Measurements from ENCODE around the gene ATG5. TPM values are rescaled to one million over a fixed set of nuclear protein-coding genes. Genes with fewer than 3 reads are reported as not detected.
"Not testable (repeated sequence)": the region's sequence is repeated elsewhere in the genome, so short reads cannot be mapped to it uniquely, and the experiment has no call there.

ATG5 gene
- polyA plus RNA-seq, 6 donors from 2014 or later, result 33.6 to 44.4 (median 40.3) TPM

DNA sequence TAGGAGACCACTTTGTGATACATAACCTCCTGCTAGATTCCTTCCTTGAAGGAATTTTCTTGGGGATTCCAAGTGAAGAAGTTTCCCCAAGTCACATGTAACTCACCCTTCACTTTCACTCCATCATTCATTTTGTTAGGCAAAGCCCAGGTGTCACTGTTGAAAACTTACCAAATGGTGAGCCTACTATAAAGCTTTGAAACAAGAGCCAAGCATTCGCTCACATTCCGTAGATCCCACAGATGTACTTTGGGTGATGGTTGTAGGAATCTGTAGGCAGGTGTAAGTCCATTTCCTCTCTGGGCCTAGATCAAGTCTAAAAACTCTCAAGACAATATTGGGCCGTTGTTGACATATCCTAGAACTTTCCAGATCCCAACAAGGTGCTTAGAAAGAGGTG, 165.4 kb downstream of the ATG5 start:
- Mint-ChIP-seq H3K4me1 (peaks cover 23 to 25% (median 24%) of the 10 kb centered on the region in 3 donors), H3K36me3 (peaks cover 0 to 8% of the 10 kb centered on the region in 2 donors), H3K9me3 (peaks cover 0 to 5% (median 0%) of the 10 kb centered on the region in 7 donors), H3K4me3 (no peak overlapping the region), H3K27ac (no peak overlapping the region), H3K27me3 (no peaks in the 10 kb centered on the region)
- DNase-seq (no peak), ATAC-seq (ENCODE audit: low read depth in 2 of 2) (no peak)

DNA sequence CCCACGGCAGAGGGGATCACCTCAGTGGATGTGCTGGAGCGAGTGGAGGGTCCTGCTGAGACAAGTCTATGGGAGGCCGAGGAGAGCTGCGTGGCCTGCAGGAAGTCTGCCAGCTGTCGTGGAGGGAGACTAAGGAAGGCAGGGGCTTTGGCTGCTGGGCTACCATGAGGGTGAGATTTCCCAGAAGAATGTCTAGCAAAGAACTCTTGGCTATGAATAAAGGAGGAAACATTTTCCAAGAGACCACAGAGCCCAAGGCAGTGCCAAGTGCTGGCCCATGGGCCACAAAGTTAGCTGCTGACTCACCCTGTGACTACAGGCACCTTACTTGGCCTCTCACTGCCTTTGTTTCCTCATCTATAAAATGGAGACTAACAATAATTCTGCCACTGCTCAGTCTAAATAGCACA, 166.0 kb downstream of the ATG5 start:
- no peak for ATAC-seq (ENCODE audit: low read depth in 2 of 2)
- Mint-ChIP-seq H3K4me1 (peaks cover 19 to 21% (median 19%) of the 10 kb centered on the region in 3 donors), H3K36me3 (peaks cover 0 to 4% of the 10 kb centered on the region in 2 donors), H3K4me3 (no peak overlapping the region), H3K27me3 (no peaks in the 10 kb centered on the region), H3K9me3 (peaks cover 0 to 2% (median 0%) of the 10 kb centered on the region in 7 donors), H3K27ac (no peak overlapping the region)
- DNase-seq, result no peak

DNA sequence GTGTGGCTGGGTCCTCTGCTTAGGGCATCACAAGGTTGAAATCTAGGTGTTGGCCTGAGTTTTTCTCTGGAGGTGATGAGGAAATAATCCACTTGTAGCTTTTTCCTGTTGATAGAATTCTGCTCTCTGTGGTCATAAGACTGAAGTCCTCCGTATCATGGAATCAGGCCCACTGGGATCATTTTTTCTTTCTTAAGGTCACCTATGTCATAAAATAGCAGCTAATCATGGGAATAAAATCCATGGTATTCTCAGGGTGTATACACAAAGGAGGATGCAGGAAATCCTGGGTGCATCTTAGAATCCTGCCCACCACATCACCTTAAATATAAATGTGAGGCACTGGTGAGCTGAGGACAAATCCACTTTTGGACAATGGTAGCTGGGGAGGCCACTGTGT, 166.7 kb downstream of the ATG5 start:
- ATAC-seq (ENCODE audit: low read depth in 2 of 2) (no peak), DNase-seq (no peak)
- H3K27me3 Mint-ChIP-seq, result no peaks in the 10 kb centered on the region
- peak overlapping the region in 1 of 6 donors; percentile 15 for H3K27ac Mint-ChIP-seq
- H3K4me3 Mint-ChIP-seq, result no peak overlapping the region
- no peaks in the 10 kb centered on the region for H3K9me3 Mint-ChIP-seq
- H3K36me3 Mint-ChIP-seq, result no peaks in the 10 kb centered on the region
- peaks cover 12 to 14% (median 12%) of the 10 kb centered on the region in 3 donors for H3K4me1 Mint-ChIP-seq

DNA sequence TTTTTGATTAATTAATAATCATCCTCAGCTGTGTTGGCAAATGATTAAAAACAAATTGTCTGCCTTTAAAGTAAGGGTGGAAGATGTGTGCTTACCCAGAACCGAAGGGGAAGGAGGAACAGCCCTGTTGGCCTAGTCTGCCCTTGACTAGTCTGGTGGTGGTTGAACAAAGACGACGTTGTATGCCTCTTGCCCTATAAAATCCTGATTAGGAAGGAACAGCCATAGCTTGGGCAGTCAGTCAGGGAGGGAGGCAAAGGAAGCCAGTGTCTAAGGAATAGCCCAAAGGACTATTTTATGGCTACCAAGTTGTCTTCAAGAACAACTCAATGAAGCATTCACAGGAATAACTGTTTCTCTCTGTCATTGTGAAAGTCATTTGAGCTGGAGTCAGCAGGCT, 168.7 kb downstream of the ATG5 start:
- Mint-ChIP-seq H3K27me3 (no peaks in the 10 kb centered on the region), H3K4me3 (no peak overlapping the region), H3K4me1 (peaks cover 0 to 3% (median 0%) of the 10 kb centered on the region in 3 donors), H3K27ac (no peak overlapping the region), H3K36me3 (no peaks in the 10 kb centered on the region), H3K9me3 (no peaks in the 10 kb centered on the region)
- ATAC-seq (ENCODE audit: low read depth in 2 of 2), result no peak
- DNase-seq, result no peak

DNA sequence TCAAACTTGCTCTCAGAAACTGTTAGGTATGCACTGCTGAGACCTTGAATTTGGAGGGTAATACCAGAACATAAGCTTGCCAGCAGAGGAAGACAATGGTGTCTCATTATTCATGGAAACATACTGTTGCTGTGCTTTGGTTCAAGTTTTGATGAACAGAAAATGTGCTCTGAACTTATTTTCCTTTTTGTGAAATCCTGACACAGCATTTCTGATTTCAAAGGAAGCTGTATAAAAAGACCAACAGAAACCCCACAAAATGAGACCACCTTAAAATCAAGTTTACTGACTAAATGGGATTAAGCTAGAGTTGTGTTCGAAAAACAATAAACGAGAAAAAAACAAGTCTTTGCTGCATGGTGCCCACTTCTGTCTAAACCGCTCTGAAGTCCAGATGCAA, 169.1 kb downstream of the ATG5 start:
- Mint-ChIP-seq H3K27me3 (no peaks in the 10 kb centered on the region), H3K4me1 (peaks cover 0 to 3% (median 0%) of the 10 kb centered on the region in 3 donors), H3K36me3 (no peaks in the 10 kb centered on the region), H3K9me3 (no peaks in the 10 kb centered on the region), H3K27ac (no peak overlapping the region), H3K4me3 (no peak overlapping the region)
- no peak for ATAC-seq (ENCODE audit: low read depth in 2 of 2)
- DNase-seq, result no peak

DNA sequence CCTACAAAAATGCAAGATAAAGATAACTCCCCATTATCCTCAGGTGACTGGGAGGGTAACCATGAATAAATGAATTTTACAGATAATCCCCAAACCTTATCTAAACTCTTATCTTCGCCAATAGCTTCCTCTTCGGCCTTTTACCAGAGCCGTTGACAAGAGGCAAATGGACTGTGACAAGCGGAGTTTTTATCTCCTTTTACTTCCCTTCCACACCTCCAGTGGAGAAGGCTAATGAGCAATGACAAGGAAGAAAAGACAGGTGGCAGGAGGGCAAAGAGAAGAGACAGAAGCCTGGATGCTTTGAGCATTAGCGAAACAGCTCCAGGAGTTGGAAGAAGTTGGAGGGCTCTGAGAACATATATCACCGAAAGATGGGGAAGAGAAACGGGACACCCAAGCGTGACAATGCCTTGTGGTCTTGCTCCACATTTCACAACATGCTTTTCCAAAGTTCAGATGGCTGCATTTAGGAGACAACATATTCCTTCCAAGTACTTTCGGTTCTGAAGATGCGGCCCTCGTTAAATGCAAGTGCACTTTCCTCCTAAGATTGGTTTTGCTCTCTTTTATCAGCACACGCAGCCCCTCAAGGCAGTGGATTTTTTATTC, 170.2 kb downstream of the ATG5 start:
- DNase-seq (no peak), ATAC-seq (ENCODE audit: low read depth in 2 of 2) (no peak)
- no peak overlapping the region for H3K4me3 Mint-ChIP-seq
- no peaks in the 10 kb centered on the region for H3K36me3 Mint-ChIP-seq
- H3K9me3 Mint-ChIP-seq, result no peaks in the 10 kb centered on the region
- peak overlapping the region in 1 of 6 donors; percentile 47 for H3K27ac Mint-ChIP-seq
- H3K27me3 Mint-ChIP-seq, result no peaks in the 10 kb centered on the region
- H3K4me1 Mint-ChIP-seq, result peaks cover 0 to 3% (median 0%) of the 10 kb centered on the region in 3 donors

DNA sequence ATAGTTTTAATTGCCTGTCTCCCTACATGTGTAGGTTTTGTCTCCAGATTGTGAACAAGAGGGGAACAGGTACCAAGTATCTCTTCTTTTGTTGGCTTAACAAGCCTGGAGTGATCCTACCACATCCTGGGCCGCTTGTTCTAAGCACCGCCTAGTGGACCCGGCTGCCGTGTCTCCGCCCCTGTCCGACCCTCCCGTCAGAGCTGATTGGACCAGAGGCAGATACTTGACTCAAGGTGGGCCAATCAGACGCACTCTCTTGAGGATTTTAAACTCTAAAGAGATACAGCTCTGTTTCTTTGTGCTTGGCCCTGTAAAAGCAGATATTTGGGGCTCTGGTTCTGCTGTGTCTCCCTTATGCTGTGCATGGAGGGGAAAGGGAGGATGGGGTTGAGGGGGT, 171.2 kb downstream of the ATG5 start:
- H3K4me1 Mint-ChIP-seq, result peaks cover 0 to 1% (median 0%) of the 10 kb centered on the region in 3 donors
- no peak overlapping the region for H3K4me3 Mint-ChIP-seq
- ATAC-seq (ENCODE audit: low read depth in 2 of 2), result no peak
- no peak for DNase-seq
- peak overlapping the region in 1 of 6 donors; percentile 40 for H3K27ac Mint-ChIP-seq
- H3K9me3 Mint-ChIP-seq, result no peaks in the 10 kb centered on the region
- no peaks in the 10 kb centered on the region for H3K36me3 Mint-ChIP-seq
- no peaks in the 10 kb centered on the region for H3K27me3 Mint-ChIP-seq

DNA sequence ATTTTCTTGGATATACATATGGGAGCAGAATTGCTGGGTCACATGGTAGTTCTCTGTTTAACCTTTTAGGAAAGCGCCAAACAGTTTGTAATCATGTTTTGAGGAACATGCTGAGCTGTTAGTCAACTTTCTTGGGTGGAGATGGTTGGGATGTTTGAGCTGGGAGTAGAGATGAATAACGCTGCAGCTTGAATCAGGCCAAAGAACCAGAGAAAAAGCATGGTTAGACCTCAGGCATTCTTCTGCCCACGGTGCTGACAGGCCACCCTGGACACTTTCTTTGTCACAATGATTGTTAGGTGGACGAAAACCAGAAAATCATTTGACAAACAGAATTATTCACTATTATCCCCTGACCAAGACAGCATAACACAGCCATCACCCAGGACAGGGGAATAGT, 172.6 kb downstream of the ATG5 start:
- DNase-seq, result no peak

DNA sequence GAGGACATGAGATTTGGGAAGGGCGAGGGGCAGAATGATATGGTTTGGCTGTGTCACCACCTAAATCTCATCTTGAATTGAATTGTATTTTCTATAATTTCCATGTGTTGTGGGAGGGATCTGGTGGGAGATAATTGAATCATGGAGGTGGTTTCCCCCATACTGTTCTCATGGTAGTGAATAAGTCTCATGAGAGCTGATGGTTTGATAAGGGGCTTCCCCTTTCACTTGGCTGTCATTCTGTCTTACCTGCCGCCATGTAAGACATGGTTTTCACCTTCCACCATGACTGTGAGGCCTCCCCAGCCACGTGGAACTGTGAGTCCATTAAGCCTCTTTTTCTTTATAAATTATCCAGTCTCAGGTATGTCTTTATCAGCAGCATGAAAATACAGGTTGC, 173.1 kb downstream of the ATG5 start:
- not testable (repeated sequence) for H3K36me3 Mint-ChIP-seq; ATAC-seq (ENCODE audit: low read depth in 2 of 2); DNase-seq; H3K9me3 Mint-ChIP-seq; H3K4me3 Mint-ChIP-seq; H3K4me1 Mint-ChIP-seq; H3K27me3 Mint-ChIP-seq; H3K27ac Mint-ChIP-seq

More for the DNA sequence above, 172.6 kb downstream of the ATG5 start:
- no peak for ATAC-seq (ENCODE audit: low read depth in 2 of 2)
- no peak overlapping the region for H3K4me3 Mint-ChIP-seq
- no peaks in the 10 kb centered on the region for H3K4me1 Mint-ChIP-seq
- H3K36me3 Mint-ChIP-seq, result no peaks in the 10 kb centered on the region
- no peaks in the 10 kb centered on the region for H3K27me3 Mint-ChIP-seq
- H3K9me3 Mint-ChIP-seq, result no peaks in the 10 kb centered on the region
- no peak overlapping the region for H3K27ac Mint-ChIP-seq

DNA sequence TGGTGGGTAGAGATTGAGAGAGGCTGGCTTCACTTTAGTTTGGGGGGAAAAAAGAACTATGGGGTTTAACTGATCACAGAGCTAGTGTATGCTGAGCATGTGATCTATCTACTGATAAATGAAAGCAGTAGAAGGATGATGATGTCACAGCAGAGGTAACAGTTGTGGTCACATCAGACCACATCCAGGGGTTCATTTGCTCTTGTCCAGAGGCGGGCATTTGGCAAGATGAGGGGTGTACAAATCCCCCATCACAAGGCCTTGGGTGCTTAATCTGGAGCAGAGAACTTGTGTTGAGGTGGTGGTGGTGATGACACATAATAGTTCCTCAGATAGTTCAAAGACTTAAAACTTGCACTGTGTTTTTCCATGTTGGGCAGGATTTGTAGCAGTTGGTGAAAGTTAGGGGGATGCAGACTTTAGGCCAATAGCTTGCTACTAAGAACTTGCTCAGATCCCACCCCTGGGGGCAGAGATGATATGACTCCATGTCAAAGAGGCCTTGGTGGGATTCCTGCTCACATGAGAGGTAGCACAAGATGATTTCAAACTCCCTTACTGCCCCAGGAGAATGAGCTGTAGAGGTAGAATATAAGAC, 176.0 kb downstream of the ATG5 start:
- peak overlapping the region in 2 of 6 donors; percentile 1 to 67 for H3K27ac Mint-ChIP-seq
- no peak for ATAC-seq (ENCODE audit: low read depth in 2 of 2)
- no peaks in the 10 kb centered on the region for H3K4me1 Mint-ChIP-seq
- H3K9me3 Mint-ChIP-seq, result no peaks in the 10 kb centered on the region
- DNase-seq, result no peak
- H3K36me3 Mint-ChIP-seq, result no peaks in the 10 kb centered on the region
- no peaks in the 10 kb centered on the region for H3K27me3 Mint-ChIP-seq
- H3K4me3 Mint-ChIP-seq, result no peak overlapping the region

DNA sequence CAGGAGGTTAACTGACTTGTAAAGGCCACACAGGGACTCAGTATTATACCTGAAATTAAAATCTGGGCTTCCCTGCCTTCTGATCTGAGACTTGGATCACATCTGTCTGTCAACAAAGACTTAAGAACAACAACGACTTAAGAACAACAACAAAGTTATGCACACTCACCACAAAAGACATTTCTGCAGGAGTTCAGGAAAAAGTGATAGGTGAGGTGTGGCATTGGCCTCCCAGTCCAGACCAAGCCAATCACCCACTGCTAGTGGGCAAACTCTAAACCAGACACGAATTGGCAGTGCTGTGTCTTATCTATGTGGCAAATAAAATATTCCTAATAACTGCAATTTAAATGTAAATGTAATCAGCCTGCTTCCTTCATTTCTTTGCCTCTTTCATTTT, 178.1 kb downstream of the ATG5 start:
- Mint-ChIP-seq H3K27ac (no peak overlapping the region), H3K27me3 (no peaks in the 10 kb centered on the region), H3K36me3 (no peaks in the 10 kb centered on the region), H3K4me1 (peaks cover under 1 to 6% (median under 1%) of the 10 kb centered on the region in 3 donors), H3K4me3 (no peak overlapping the region), H3K9me3 (no peaks in the 10 kb centered on the region)
- ATAC-seq (ENCODE audit: low read depth in 2 of 2) (no peak), DNase-seq (no peak)

DNA sequence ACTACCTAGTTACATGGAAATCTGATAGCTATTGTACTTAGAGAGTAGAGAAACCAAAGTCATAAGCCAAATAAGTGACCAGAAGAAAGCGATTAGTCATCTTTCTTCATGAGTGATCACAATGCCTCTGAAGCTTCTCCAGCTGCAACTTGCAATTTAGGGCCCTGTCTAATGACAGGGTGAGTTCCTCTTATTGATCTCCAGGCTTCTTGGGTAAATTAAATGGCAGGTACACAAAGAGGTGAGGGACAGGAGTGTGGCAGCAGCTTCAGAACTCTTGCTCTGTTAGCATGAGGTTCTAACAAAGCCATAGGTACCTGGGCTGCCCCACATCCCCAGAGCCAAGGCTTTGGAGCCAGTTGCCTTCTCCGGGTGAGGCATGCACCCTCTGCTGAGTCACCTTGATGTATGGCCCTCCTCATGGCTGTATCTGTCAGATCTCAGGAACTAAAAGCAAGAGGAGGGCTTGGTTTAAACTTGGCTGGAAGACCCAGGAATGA, 178.7 kb downstream of the ATG5 start:
- Mint-ChIP-seq H3K36me3 (no peaks in the 10 kb centered on the region), H3K4me3 (no peak overlapping the region), H3K9me3 (no peaks in the 10 kb centered on the region), H3K27me3 (no peaks in the 10 kb centered on the region), H3K4me1 (peaks cover 6 to 11% (median 6%) of the 10 kb centered on the region in 3 donors), H3K27ac (no peak overlapping the region)
- ATAC-seq (ENCODE audit: low read depth in 2 of 2) (no peak), DNase-seq (no peak)

DNA sequence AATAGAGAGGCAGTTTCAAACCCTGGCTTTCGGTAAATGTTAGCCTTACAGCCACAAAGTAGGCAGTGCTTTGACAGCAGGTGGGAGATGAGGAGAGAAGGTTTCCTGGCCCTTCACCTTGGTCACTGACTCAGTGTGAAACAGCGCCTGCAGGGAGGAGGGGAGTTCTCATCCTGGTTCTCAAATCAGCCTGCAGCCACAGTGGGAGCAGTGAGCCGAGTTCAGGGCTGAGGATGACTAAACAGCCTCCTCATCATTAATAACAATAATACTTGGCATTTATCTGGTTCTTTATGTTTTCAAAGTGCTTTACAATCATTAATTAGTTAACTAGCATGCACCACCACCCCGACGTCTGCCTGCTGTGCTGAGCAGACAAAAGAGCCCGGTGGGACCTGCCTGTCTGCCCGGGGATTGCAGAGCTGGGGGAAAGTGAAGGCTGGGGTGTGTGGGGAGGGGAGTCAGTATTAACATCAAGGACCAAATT, 179.8 kb downstream of the ATG5 start:
- H3K36me3 Mint-ChIP-seq, result no peaks in the 10 kb centered on the region
- H3K9me3 Mint-ChIP-seq, result no peaks in the 10 kb centered on the region
- H3K27me3 Mint-ChIP-seq, result no peaks in the 10 kb centered on the region
- peaks cover 12 to 20% (median 15%) of the 10 kb centered on the region in 3 donors for H3K4me1 Mint-ChIP-seq
- H3K27ac Mint-ChIP-seq, result peak overlapping the region in 1 of 6 donors; percentile 33
- ATAC-seq (ENCODE audit: low read depth in 2 of 2), result no peak
- no peak overlapping the region for H3K4me3 Mint-ChIP-seq
- no peak for DNase-seq

DNA sequence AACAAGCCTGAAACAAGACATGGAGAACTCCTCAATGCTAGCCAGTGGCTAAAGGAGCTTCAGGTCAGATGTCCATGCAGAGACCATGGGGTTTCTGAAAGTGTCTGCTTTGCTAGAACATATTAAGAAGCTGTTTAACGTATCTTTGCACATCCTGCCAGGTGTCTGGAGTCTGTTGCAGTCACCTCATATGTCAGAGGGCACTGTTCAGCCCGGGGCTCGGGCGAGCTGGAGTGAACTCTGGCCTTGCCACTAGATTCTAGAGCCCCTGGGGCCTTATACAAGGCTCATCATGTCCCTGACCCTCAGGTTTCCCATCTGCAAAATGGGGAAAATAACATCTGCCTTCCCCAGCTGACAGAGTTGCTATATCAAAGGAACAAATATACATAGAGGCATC, 180.4 kb downstream of the ATG5 start:
- Mint-ChIP-seq H3K4me1 (peaks cover 12 to 23% (median 15%) of the 10 kb centered on the region in 3 donors), H3K27ac (no peak overlapping the region), H3K36me3 (no peaks in the 10 kb centered on the region), H3K4me3 (peak overlapping the region in 1 of 8 donors; percentile 53), H3K9me3 (no peaks in the 10 kb centered on the region), H3K27me3 (peaks cover 0 to under 1% (median 0%) of the 10 kb centered on the region in 3 donors)
- DNase-seq (no peak), ATAC-seq (ENCODE audit: low read depth in 2 of 2) (no peak)
